Chondrocyte (in vitro differentiated cells): Measurements from ENCODE around the gene CLEC11A. TPM values are rescaled to one million over a fixed set of nuclear protein-coding genes. Genes with fewer than 3 reads are reported as not detected.
A peak's percentile ranks its signal among the peaks of the same experiment; 100 is the strongest.

Experiments
- DNase-seq: peaks from one replicate; pipeline ENCODE4 v3.0.0; 2021; ENCODE audit warnings: mixed read lengths, low spot score
- H3K27ac Mint-ChIP-seq: one replicate; pipeline ENCODE4 v1.8.0; 2021; ENCODE audit warnings: mild to moderate bottlenecking, moderate library complexity, mixed read lengths; ENCODE audit not compliant: unreplicated experiment
- H3K27me3 Mint-ChIP-seq: 2 replicates; pipeline ENCODE4 v1.8.0; 2021; ENCODE audit warnings: low read depth, mixed read lengths
- H3K36me3 Mint-ChIP-seq: 2 replicates; pipeline ENCODE4 v1.8.0; 2021; ENCODE audit warnings: low read depth, mixed read lengths
- H3K4me1 Mint-ChIP-seq: 2 replicates; pipeline ENCODE4 v1.8.0; 2021; ENCODE audit warnings: low read depth, mild to moderate bottlenecking, mixed read lengths
- H3K4me3 Mint-ChIP-seq: one replicate; pipeline ENCODE4 v1.8.0; 2021; ENCODE audit warnings: mild to moderate bottlenecking, moderate library complexity, mixed read lengths; ENCODE audit not compliant: unreplicated experiment
- H3K9me3 Mint-ChIP-seq: 2 replicates; pipeline ENCODE4 v1.8.0; 2021; ENCODE audit warnings: low read depth, mixed read lengths
- total RNA-seq: library from RNA; stranded (reverse); gene quantifications from 3 replicates; pipeline ENCODE4 v1.2.1, GENCODE V29; 2021
- TF ChIP-seq, protein P1 (sequence below): fragments of 200-600 bp; sonication (generic); IDR thresholded peaks from 2 replicates; pipeline ENCODE4 v1.5.0; 2021; ENCODE audit warnings: antibody characterized with exemption, mild to moderate bottlenecking, moderate library complexity

Gene CLEC11A
- total RNA-seq, 1 donor from 2014 or later, result 5.1 TPM

DNA sequence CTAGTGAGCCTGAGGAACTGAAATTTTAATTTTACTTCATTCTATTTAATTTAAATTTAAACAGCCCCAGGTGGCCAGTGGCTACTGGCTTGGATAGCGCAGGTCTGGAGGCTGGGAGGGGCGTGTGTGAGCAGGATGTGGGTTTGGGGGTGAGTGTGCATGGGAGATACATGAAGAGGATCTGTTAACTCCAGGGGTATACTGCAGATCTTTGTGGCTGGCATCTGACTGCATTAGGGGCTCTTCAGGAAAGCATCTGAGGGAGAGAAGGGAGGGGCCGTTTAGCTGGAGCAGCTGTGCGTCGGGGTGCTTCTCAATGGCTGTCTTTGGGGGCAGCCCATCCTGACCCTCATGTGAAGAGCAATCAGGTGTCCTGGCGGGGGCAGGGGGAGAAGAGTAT, 10.3 kb upstream of the CLEC11A start:
- peaks cover 3% of the 10 kb centered on the region for H3K4me1 Mint-ChIP-seq
- TF ChIP-seq, protein P1, sequence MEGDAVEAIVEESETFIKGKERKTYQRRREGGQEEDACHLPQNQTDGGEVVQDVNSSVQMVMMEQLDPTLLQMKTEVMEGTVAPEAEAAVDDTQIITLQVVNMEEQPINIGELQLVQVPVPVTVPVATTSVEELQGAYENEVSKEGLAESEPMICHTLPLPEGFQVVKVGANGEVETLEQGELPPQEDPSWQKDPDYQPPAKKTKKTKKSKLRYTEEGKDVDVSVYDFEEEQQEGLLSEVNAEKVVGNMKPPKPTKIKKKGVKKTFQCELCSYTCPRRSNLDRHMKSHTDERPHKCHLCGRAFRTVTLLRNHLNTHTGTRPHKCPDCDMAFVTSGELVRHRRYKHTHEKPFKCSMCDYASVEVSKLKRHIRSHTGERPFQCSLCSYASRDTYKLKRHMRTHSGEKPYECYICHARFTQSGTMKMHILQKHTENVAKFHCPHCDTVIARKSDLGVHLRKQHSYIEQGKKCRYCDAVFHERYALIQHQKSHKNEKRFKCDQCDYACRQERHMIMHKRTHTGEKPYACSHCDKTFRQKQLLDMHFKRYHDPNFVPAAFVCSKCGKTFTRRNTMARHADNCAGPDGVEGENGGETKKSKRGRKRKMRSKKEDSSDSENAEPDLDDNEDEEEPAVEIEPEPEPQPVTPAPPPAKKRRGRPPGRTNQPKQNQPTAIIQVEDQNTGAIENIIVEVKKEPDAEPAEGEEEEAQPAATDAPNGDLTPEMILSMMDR, result no peak

DNA sequence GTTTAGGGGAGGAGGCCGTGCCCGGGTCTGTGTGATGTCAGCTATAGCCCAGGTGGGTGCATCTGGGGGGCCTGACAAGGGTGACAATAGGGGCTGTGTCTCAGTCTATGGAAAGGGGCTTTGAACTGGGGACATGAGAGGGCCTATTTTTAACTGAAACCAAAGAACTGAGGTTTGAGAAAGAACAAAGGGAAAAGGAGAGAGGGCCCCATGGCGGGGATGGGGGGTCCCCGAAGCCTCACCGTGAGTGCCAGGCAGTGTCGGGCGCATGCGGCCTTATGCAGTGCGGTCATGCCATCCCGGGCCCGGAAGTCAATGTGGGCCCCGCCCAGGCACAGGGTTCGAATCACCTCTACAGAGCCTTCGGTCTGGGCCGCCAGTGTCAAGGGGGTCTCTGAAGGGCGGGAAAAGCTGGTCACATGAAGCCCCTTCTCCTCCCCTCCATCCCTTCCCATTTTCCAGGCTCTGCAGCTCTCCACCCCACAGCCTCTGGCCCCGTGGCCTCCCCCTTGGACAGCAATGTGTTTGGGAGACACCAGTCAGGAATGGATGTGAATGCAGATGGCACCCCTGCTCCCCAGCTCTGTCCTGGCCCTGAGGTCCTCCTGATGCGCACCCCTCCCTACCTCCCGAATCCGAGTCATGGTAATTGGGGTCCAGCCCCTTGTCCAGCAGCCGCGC, 9.5 kb upstream of the CLEC11A start:
- DNase-seq, result no peak
- no peak overlapping the region for H3K27ac Mint-ChIP-seq

More for the DNA sequence above, 10.3 kb upstream of the CLEC11A start:
- no peak for DNase-seq
- Mint-ChIP-seq H3K27ac (no peak overlapping the region), H3K36me3 (no peaks in the 10 kb centered on the region), H3K27me3 (peaks cover 47% of the 10 kb centered on the region), H3K9me3 (no peaks in the 10 kb centered on the region), H3K4me3 (no peak overlapping the region)

DNA sequence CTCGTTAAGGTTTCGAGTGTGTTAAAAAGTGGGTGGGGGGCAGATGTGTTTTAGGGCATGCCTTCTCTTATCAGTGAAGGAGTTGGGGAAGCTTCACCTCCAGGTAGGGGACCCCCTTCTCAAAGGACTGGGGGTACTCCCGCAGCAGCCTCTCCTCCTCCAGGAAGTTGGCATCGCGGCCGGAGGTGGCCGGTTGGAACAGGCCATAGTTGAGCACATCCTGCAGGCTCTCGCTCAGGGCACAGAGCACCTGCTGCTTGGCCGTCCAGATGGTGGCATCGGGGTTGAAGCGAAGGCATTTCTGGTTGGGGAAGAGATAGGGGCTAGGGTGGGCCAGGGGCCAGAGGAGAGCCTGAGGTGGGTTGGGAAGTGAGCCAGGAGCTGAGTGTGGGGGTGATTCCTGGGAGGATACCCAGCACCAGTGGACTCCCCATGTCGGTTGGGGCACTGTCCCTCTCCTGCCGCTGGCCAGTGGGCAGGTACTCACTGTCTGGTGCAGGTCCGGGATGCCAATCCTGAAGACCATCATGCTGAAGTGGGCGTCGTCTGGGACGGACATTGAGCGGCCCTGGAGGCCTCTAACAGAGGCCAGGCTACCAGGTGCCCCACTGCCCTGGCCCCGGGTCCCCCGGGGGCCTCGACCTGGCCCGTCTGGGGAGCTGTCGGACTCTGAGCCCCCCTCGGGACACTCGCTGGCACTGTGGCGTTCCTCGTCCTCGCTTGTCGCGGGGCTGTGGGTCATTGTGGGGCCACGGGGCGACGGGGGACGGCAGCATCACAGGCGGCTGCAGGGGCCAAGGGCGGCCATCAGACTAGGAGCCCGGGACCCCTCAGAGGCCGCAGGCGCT, 6.8 kb upstream of the CLEC11A start:
- peaks cover 48% of the 10 kb centered on the region for H3K27me3 Mint-ChIP-seq
- H3K4me3 Mint-ChIP-seq, result no peak overlapping the region
- H3K36me3 Mint-ChIP-seq, result no peaks in the 10 kb centered on the region

More for the DNA sequence above, 9.5 kb upstream of the CLEC11A start:
- no peaks in the 10 kb centered on the region for H3K36me3 Mint-ChIP-seq
- H3K27me3 Mint-ChIP-seq, result peaks cover 47% of the 10 kb centered on the region
- TF ChIP-seq, protein P1, result no peak
- peaks cover 3% of the 10 kb centered on the region for H3K4me1 Mint-ChIP-seq
- H3K4me3 Mint-ChIP-seq, result no peak overlapping the region
- H3K9me3 Mint-ChIP-seq, result no peaks in the 10 kb centered on the region

DNA sequence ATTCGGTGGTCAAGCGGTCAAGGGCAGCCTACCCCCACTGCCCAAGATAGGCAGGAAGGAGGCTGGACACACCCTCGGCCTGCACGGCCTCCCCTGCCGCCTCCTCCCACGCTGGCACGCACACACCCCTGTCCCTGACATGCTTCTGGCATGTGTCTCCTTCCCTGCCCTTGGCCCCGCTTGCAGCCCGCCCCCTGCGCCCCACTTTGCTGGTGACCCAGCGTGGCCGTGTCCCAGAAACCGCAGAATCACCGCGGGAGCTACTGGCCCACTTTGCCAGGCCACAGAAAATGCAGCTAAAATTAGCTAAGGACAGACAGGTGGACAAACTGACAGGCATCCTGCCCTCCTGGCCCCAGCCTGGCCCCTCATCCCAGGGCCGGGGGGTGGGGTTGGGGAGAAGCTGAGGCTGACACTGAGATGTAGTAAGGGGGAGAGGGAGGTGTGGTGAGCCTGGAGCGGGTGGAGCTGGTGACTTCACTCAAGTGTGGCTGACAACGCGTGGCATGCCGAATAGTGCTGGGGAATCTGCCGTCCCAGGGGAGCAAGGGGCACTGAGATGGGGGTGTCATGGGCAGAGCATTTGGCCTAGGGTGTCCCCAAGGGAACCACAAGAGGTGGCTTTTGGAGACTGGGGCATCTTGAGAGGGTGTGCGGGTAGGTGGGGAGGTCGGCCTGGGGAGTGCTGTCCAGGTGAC, 6.0 kb upstream of the CLEC11A start:
- Mint-ChIP-seq H3K27me3 (peaks cover 48% of the 10 kb centered on the region), H3K4me1 (peaks cover 9% of the 10 kb centered on the region), H3K9me3 (no peaks in the 10 kb centered on the region), H3K36me3 (no peaks in the 10 kb centered on the region), H3K4me3 (peak overlapping the region; percentile 42), H3K27ac (no peak overlapping the region)
- TF ChIP-seq, protein P1, result no peak
- DNase-seq, result no peak

More for the DNA sequence above, 6.8 kb upstream of the CLEC11A start:
- peaks cover 9% of the 10 kb centered on the region for H3K4me1 Mint-ChIP-seq
- no peaks in the 10 kb centered on the region for H3K9me3 Mint-ChIP-seq
- TF ChIP-seq, protein P1, result no peak
- DNase-seq, result no peak
- H3K27ac Mint-ChIP-seq, result no peak overlapping the region

DNA sequence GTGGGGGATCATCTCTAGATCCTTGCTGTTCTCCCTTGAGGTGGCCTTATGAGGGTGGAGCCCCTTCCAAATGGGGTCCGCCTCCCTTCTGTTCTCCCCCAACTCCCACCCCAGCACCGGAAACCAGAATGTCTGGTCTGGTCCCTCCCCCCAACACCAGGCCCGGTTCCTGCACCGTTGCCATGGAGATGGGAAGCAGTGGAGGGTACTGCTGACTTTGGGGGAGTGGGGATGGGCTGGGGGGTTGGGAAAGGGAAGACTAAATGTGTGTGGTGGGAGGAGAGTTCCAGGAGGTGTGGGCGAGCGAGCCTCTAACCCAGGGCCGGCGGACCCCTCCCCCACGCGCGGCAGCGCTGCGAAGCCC, 5.3 kb upstream of the CLEC11A start:
- peaks cover 9% of the 10 kb centered on the region for H3K4me1 Mint-ChIP-seq
- H3K9me3 Mint-ChIP-seq, result no peaks in the 10 kb centered on the region
- no peaks in the 10 kb centered on the region for H3K36me3 Mint-ChIP-seq
- no peak overlapping the region for H3K27ac Mint-ChIP-seq
- H3K4me3 Mint-ChIP-seq, result no peak overlapping the region
- DNase-seq, result no peak
- H3K27me3 Mint-ChIP-seq, result peaks cover 46% of the 10 kb centered on the region
- TF ChIP-seq, protein P1, result no peak
